Fibroblast of lung (primary cell): ENCODE results near the gene TPM2.

Source experiments
- CTCF ChIP-seq, 2 donors: IDR thresholded peaks in 1 of 2; conservative IDR thresholded peaks in 1 of 2; 1 replicate in 1 of 2; 2 replicates in 1 of 2; pipeline ENCODE4 v1.5.1; 2011 to 2012; ENCODE audit warnings: low read length in 2 of 2, control low read depth in 1 of 2, inconsistent platforms in 1 of 2, low read depth in 1 of 2, mild to moderate bottlenecking in 1 of 2
- EZH2 ChIP-seq: IDR thresholded peaks from 2 replicates; pipeline ENCODE4 v1.5.1; 2012; ENCODE audit warnings: low read length, control low read depth, mild to moderate bottlenecking; ENCODE audit errors: missing control alignments

DNA sequence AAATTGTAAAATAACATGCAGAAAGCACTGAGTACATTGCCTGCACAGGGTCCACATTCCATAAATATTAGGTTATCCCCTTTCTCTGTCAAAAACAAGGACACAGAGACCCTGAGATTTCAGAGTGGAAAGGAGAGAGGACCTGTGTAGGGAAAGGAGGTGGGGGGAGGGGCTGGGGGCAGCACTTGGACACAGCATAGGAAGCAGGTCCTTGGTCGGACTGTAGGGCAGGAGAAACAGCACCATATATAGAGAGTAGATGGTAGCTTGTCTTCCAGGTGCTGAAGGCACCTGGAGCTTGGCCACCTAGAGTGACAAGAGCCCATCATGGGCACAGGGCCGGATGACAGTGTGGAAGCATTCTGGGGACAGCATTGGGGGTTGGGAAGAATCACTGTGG, 2.4 kb downstream of the TPM2 start:
- TF ChIP-seq CTCF (conservative IDR thresholded peaks at IDR 0.05 in 1 of 2, IDR thresholded peaks at IDR 0.05 in 1 of 2; ENCODE audit: low read depth in 1 of 2, low read length in 2 of 2), result no peak
- TF ChIP-seq EZH2, result no peak
